Liver (tissue), 3 donors: Measurements from ENCODE around the gene HSD17B12.
"Not testable (repeated sequence)": the region's sequence is repeated elsewhere in the genome, so short reads cannot be mapped to it uniquely, and the experiment has no call there.

ENCODE experiments used
- EGR1 ChIP-seq, 2 donors: IDR thresholded peaks; 2 replicates each; pipeline ENCODE4 v1.6.1; 2016 to 2018; ENCODE audit warnings: antibody characterized with exemption in 2 of 2, low read depth in 2 of 2
- GABPA ChIP-seq, 2 donors: IDR thresholded peaks in 1 of 2; conservative IDR thresholded peaks in 1 of 2; 2 replicates each; pipeline ENCODE4 v1.6.1; 2016; ENCODE audit warnings: antibody characterized with exemption in 2 of 2, mild to moderate bottlenecking in 1 of 2, moderate library complexity in 1 of 2
- HNF4A ChIP-seq, 2 donors: conservative IDR thresholded peaks; 2 replicates each; pipeline ENCODE4 v1.6.1; 2016; ENCODE audit warnings: antibody characterized with exemption in 2 of 2, mild to moderate bottlenecking in 2 of 2
- RAD21 ChIP-seq, 2 donors: IDR thresholded peaks; 2 replicates each; pipeline ENCODE4 v1.6.1; 2016; ENCODE audit warnings: antibody characterized with exemption in 2 of 2, mild to moderate bottlenecking in 2 of 2
- TF ChIP-seq, protein P1 (sequence below): fragments of 150-350 bp; IDR thresholded peaks from 2 replicates; pipeline ENCODE4 v1.5.1; 2017; ENCODE audit warnings: improper control_type of control experiment, low read depth, low read length; ENCODE audit not compliant: missing input control
- TF ChIP-seq, protein P2 (sequence below): IDR thresholded peaks from 2 replicates; pipeline ENCODE4 v1.6.1; 2016; ENCODE audit warnings: antibody characterized with exemption, mild to moderate bottlenecking
- TF ChIP-seq, protein P3 (sequence below): IDR thresholded peaks from 2 replicates; pipeline ENCODE4 v1.6.1; 2016; ENCODE audit warnings: antibody characterized with exemption
- TF ChIP-seq, protein P4 (sequence below): IDR thresholded peaks from 2 replicates; pipeline ENCODE4 v1.6.1; 2016; ENCODE audit warnings: antibody characterized with exemption
- donor health status: healthy.
- donor health status: healthy.

DNA sequence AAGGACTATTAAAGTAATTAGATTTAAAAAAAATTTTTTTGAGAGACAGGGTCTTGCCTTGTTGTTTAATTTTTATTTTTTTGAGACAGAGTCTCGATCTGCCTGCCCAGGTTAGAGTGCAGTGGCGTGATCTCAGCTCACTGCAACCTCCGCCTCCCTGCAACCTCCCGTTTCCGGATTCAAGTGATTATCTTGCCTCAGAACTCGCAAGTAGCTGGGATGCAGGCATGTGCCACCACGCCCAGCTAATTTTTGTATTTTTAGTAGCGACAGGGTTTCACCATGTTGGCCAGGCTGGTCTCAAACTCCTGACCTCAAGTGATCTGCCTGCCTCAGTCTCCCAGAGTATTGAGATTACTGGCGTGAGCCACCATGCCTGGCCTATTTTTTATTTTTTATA lies 17.5 kb upstream of the HSD17B12 start:
- TF ChIP-seq, protein P1, sequence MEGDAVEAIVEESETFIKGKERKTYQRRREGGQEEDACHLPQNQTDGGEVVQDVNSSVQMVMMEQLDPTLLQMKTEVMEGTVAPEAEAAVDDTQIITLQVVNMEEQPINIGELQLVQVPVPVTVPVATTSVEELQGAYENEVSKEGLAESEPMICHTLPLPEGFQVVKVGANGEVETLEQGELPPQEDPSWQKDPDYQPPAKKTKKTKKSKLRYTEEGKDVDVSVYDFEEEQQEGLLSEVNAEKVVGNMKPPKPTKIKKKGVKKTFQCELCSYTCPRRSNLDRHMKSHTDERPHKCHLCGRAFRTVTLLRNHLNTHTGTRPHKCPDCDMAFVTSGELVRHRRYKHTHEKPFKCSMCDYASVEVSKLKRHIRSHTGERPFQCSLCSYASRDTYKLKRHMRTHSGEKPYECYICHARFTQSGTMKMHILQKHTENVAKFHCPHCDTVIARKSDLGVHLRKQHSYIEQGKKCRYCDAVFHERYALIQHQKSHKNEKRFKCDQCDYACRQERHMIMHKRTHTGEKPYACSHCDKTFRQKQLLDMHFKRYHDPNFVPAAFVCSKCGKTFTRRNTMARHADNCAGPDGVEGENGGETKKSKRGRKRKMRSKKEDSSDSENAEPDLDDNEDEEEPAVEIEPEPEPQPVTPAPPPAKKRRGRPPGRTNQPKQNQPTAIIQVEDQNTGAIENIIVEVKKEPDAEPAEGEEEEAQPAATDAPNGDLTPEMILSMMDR, result not testable (repeated sequence)
- TF ChIP-seq, protein P2, sequence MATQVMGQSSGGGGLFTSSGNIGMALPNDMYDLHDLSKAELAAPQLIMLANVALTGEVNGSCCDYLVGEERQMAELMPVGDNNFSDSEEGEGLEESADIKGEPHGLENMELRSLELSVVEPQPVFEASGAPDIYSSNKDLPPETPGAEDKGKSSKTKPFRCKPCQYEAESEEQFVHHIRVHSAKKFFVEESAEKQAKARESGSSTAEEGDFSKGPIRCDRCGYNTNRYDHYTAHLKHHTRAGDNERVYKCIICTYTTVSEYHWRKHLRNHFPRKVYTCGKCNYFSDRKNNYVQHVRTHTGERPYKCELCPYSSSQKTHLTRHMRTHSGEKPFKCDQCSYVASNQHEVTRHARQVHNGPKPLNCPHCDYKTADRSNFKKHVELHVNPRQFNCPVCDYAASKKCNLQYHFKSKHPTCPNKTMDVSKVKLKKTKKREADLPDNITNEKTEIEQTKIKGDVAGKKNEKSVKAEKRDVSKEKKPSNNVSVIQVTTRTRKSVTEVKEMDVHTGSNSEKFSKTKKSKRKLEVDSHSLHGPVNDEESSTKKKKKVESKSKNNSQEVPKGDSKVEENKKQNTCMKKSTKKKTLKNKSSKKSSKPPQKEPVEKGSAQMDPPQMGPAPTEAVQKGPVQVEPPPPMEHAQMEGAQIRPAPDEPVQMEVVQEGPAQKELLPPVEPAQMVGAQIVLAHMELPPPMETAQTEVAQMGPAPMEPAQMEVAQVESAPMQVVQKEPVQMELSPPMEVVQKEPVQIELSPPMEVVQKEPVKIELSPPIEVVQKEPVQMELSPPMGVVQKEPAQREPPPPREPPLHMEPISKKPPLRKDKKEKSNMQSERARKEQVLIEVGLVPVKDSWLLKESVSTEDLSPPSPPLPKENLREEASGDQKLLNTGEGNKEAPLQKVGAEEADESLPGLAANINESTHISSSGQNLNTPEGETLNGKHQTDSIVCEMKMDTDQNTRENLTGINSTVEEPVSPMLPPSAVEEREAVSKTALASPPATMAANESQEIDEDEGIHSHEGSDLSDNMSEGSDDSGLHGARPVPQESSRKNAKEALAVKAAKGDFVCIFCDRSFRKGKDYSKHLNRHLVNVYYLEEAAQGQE, result not testable (repeated sequence)
- TF ChIP-seq, protein P3, sequence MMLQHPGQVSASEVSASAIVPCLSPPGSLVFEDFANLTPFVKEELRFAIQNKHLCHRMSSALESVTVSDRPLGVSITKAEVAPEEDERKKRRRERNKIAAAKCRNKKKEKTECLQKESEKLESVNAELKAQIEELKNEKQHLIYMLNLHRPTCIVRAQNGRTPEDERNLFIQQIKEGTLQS, result not testable (repeated sequence)
- not testable (repeated sequence) for TF ChIP-seq RAD21 (IDR thresholded peaks at IDR 0.05); EGR1 (IDR thresholded peaks at IDR 0.05; ENCODE audit: low read depth in 2 of 2); HNF4A (conservative IDR thresholded peaks at IDR 0.05); GABPA (IDR thresholded peaks at IDR 0.05 in 1 of 2, conservative IDR thresholded peaks at IDR 0.05 in 1 of 2)
- TF ChIP-seq, protein P4, sequence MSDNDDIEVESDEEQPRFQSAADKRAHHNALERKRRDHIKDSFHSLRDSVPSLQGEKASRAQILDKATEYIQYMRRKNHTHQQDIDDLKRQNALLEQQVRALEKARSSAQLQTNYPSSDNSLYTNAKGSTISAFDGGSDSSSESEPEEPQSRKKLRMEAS, result not testable (repeated sequence)
